Measurements from ENCODE around the gene GPR55.

The GPR55 gene

GRCh38 chr2:230877759-230878598 is 47.1 kb downstream of the GPR55 start:
- DNase-seq = no peak

- no peak for DNase-seq
Observed at GRCh38 chr2:230877116-230877758, 47.8 kb downstream of the GPR55 start.

- no peak for DNase-seq
Observed at GRCh38 chr2:230875347-230876315, 49.4 kb downstream of the GPR55 start.

- no peak for DNase-seq
Observed at GRCh38 chr2:230874876-230875275, 50.2 kb downstream of the GPR55 start.

- DNase-seq = no peak
Observed at GRCh38 chr2:230874456-230874855, 50.6 kb downstream of the GPR55 start.

- DNase-seq = no peak
Observed at GRCh38 chr2:230873661-230874401, 51.2 kb downstream of the GPR55 start.

- no peak for DNase-seq
Observed at GRCh38 chr2:230872968-230873660, 51.9 kb downstream of the GPR55 start.

- no peak for DNase-seq
Observed at GRCh38 chr2:230872151-230872967, 52.7 kb downstream of the GPR55 start.

GRCh38 chr2:230871361-230872150 is 53.5 kb downstream of the GPR55 start:
- no peak for DNase-seq

- DNase-seq = no peak
Observed at GRCh38 chr2:230870544-230871360, 54.3 kb downstream of the GPR55 start.

GRCh38 chr2:230869914-230870543 is 55.0 kb downstream of the GPR55 start:
- no peak for DNase-seq

GRCh38 chr2:230868947-230869913 is 55.8 kb downstream of the GPR55 start:
- no peak for DNase-seq

- no peak for DNase-seq
Observed at GRCh38 chr2:230868161-230868946, 56.7 kb downstream of the GPR55 start.

GRCh38 chr2:230866756-230867523 is 58.1 kb downstream of the GPR55 start:
- peak; percentile 47 to 52 for DNase-seq
